WTC11 (cell line): ENCODE results near the gene SDCCAG8. TPM values are rescaled to one million over a fixed set of nuclear protein-coding genes. Genes with fewer than 3 reads are reported as not detected.

Experiments used
- ATAC-seq: fragments of 200-7000 bp; cut with Tn5 transposase; 2 replicates; pipeline ENCODE4 v1.10.0; 2021; ENCODE audit warnings: mild to moderate bottlenecking, moderate library complexity
- CTCF ChIA-PET: fragments of 300-600 bp; sonication (Branson Sonifier 250); formaldehyde crosslinking; loops from one replicate; lab custom pipeline; 2021; ENCODE audit warnings: antibody characterized with exemption; lab: Charles Lee
- POLR2A ChIA-PET: fragments of 350-600 bp; sonication (Branson Sonifier 250); formaldehyde crosslinking; loops from one replicate; lab custom pipeline; 2021; ENCODE audit warnings: antibody characterized with exemption; lab: Charles Lee
- DNase-seq: peaks from one replicate; pipeline ENCODE4 v3.0.0; 2021; ENCODE audit warnings: low spot score
- H3K27ac Mint-ChIP-seq: 2 replicates; pipeline ENCODE4 v1.8.0; 2021; ENCODE audit warnings: mixed read lengths
- H3K27me3 Mint-ChIP-seq: 2 replicates; pipeline ENCODE4 v1.8.0; 2021; ENCODE audit warnings: low read depth, mild to moderate bottlenecking, moderate library complexity, mixed read lengths
- H3K36me3 Mint-ChIP-seq: 2 replicates; pipeline ENCODE4 v1.8.0; 2021; ENCODE audit warnings: mixed read lengths
- H3K4me1 Mint-ChIP-seq: 2 replicates; pipeline ENCODE4 v1.8.0; 2022; ENCODE audit warnings: mixed read lengths
- H3K4me3 Mint-ChIP-seq: 2 replicates; pipeline ENCODE4 v1.8.0; 2021; ENCODE audit warnings: mild to moderate bottlenecking, moderate library complexity, mixed read lengths
- H3K9me3 Mint-ChIP-seq: 2 replicates; pipeline ENCODE4 v1.8.0; 2021; ENCODE audit warnings: mixed read lengths
- KAT7 ChIP-seq: sonication (generic); formaldehyde crosslinking; IDR thresholded peaks from 2 replicates; pipeline ENCODE4 v1.8.1; 2023; ENCODE audit warnings: missing genetic modification reagents, mild to moderate bottlenecking, borderline replicate concordance
- MXD4 ChIP-seq: fragments of 250-450 bp; sonication (Bioruptor Pico); IDR thresholded peaks from 2 replicates; pipeline ENCODE4 v1.8.0; 2021; ENCODE audit warnings: mild to moderate bottlenecking, moderate library complexity, borderline replicate concordance
- MYBL2 ChIP-seq: sonication (generic); formaldehyde crosslinking; IDR thresholded peaks from 2 replicates; pipeline ENCODE4 v1.8.1; 2023; ENCODE audit warnings: mild to moderate bottlenecking, moderate library complexity, missing genetic modification reagents
- NFATC4 ChIP-seq: fragments of 250-450 bp; sonication (Bioruptor Pico); IDR thresholded peaks from 2 replicates; pipeline ENCODE4 v1.9.0; 2021; ENCODE audit warnings: mild to moderate bottlenecking
- OVOL2 ChIP-seq: fragments of 250-450 bp; sonication (Bioruptor Pico); IDR thresholded peaks from 2 replicates; pipeline ENCODE4 v1.9.0; 2021; ENCODE audit warnings: mild to moderate bottlenecking, borderline replicate concordance
- total RNA-seq: library from RNA; stranded (reverse); gene quantifications from 3 replicates; pipeline ENCODE4 v1.2.3, GENCODE V29; 2021
- TF ChIP-seq, protein P1 (sequence below): sonication (generic); formaldehyde crosslinking; IDR thresholded peaks from 2 replicates; pipeline ENCODE4 v1.8.0; 2022; ENCODE audit warnings: mild to moderate bottlenecking, missing genetic modification reagents
- TF ChIP-seq, protein P2 (sequence below): sonication (generic); formaldehyde crosslinking; IDR thresholded peaks from 2 replicates; pipeline ENCODE4 v1.8.1; 2023; ENCODE audit warnings: mild to moderate bottlenecking, missing genetic modification reagents, borderline replicate concordance
- TF ChIP-seq, protein P3 (sequence below): sonication (generic); formaldehyde crosslinking; IDR thresholded peaks from 2 replicates; pipeline ENCODE4 v1.8.0; 2022; ENCODE audit warnings: missing genetic modification reagents
- TF ChIP-seq, protein P4 (sequence below): sonication (generic); formaldehyde crosslinking; IDR thresholded peaks from 2 replicates; pipeline ENCODE4 v1.8.0; 2023; ENCODE audit warnings: mild to moderate bottlenecking, missing genetic modification reagents

The SDCCAG8 gene
- total RNA-seq, 1 experiment from 2014 or later, result 44.3 TPM

DNA sequence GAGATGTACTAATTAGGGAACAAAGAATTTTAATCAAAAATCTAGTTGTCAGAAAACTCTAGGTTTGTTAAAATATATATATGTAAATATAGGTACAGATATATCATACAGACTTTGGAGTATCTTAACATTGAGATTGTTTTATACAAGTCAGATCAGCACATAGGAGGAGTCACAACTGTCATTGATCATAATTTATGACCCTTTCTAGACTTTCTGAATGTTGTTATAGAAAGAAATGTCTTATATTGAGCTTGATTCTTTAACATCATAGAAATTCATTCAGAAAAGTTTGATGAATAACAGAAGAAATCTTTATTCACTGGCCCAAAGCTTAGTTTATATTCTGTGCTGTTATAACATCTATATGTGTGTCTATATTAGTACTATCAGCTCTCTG is 185.8 kb downstream of the SDCCAG8 start:
- H3K27ac Mint-ChIP-seq, result no peak overlapping the region
- no peak overlapping the region for H3K4me3 Mint-ChIP-seq
- no peak for ATAC-seq
- POLR2A ChIA-PET, result no interaction called here
- CTCF ChIA-PET, result interaction anchor here (1.2 kb wide), 1 partner anchor 32 kb away, joined by 3 read pairs; no protein-coding TSS in a partner anchor
- no peaks in the 10 kb centered on the region for H3K27me3 Mint-ChIP-seq
- TF ChIP-seq, protein P1, sequence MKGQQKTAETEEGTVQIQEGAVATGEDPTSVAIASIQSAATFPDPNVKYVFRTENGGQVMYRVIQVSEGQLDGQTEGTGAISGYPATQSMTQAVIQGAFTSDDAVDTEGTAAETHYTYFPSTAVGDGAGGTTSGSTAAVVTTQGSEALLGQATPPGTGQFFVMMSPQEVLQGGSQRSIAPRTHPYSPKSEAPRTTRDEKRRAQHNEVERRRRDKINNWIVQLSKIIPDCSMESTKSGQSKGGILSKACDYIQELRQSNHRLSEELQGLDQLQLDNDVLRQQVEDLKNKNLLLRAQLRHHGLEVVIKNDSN (CRISPR knock-in tag), result no peak
- TF ChIP-seq, protein P2, sequence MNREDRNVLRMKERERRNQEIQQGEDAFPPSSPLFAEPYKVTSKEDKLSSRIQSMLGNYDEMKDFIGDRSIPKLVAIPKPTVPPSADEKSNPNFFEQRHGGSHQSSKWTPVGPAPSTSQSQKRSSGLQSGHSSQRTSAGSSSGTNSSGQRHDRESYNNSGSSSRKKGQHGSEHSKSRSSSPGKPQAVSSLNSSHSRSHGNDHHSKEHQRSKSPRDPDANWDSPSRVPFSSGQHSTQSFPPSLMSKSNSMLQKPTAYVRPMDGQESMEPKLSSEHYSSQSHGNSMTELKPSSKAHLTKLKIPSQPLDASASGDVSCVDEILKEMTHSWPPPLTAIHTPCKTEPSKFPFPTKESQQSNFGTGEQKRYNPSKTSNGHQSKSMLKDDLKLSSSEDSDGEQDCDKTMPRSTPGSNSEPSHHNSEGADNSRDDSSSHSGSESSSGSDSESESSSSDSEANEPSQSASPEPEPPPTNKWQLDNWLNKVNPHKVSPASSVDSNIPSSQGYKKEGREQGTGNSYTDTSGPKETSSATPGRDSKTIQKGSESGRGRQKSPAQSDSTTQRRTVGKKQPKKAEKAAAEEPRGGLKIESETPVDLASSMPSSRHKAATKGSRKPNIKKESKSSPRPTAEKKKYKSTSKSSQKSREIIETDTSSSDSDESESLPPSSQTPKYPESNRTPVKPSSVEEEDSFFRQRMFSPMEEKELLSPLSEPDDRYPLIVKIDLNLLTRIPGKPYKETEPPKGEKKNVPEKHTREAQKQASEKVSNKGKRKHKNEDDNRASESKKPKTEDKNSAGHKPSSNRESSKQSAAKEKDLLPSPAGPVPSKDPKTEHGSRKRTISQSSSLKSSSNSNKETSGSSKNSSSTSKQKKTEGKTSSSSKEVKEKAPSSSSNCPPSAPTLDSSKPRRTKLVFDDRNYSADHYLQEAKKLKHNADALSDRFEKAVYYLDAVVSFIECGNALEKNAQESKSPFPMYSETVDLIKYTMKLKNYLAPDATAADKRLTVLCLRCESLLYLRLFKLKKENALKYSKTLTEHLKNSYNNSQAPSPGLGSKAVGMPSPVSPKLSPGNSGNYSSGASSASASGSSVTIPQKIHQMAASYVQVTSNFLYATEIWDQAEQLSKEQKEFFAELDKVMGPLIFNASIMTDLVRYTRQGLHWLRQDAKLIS (CRISPR knock-in tag), result no peak
- TF ChIP-seq, protein P3, sequence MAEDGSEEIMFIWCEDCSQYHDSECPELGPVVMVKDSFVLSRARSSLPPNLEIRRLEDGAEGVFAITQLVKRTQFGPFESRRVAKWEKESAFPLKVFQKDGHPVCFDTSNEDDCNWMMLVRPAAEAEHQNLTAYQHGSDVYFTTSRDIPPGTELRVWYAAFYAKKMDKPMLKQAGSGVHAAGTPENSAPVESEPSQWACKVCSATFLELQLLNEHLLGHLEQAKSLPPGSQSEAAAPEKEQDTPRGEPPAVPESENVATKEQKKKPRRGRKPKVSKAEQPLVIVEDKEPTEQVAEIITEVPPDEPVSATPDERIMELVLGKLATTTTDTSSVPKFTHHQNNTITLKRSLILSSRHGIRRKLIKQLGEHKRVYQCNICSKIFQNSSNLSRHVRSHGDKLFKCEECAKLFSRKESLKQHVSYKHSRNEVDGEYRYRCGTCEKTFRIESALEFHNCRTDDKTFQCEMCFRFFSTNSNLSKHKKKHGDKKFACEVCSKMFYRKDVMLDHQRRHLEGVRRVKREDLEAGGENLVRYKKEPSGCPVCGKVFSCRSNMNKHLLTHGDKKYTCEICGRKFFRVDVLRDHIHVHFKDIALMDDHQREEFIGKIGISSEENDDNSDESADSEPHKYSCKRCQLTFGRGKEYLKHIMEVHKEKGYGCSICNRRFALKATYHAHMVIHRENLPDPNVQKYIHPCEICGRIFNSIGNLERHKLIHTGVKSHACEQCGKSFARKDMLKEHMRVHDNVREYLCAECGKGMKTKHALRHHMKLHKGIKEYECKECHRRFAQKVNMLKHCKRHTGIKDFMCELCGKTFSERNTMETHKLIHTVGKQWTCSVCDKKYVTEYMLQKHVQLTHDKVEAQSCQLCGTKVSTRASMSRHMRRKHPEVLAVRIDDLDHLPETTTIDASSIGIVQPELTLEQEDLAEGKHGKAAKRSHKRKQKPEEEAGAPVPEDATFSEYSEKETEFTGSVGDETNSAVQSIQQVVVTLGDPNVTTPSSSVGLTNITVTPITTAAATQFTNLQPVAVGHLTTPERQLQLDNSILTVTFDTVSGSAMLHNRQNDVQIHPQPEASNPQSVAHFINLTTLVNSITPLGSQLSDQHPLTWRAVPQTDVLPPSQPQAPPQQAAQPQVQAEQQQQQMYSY (CRISPR knock-in tag), result no peak
- no peak for TF ChIP-seq MYBL2
- no peak for TF ChIP-seq MXD4
- TF ChIP-seq, protein P4, sequence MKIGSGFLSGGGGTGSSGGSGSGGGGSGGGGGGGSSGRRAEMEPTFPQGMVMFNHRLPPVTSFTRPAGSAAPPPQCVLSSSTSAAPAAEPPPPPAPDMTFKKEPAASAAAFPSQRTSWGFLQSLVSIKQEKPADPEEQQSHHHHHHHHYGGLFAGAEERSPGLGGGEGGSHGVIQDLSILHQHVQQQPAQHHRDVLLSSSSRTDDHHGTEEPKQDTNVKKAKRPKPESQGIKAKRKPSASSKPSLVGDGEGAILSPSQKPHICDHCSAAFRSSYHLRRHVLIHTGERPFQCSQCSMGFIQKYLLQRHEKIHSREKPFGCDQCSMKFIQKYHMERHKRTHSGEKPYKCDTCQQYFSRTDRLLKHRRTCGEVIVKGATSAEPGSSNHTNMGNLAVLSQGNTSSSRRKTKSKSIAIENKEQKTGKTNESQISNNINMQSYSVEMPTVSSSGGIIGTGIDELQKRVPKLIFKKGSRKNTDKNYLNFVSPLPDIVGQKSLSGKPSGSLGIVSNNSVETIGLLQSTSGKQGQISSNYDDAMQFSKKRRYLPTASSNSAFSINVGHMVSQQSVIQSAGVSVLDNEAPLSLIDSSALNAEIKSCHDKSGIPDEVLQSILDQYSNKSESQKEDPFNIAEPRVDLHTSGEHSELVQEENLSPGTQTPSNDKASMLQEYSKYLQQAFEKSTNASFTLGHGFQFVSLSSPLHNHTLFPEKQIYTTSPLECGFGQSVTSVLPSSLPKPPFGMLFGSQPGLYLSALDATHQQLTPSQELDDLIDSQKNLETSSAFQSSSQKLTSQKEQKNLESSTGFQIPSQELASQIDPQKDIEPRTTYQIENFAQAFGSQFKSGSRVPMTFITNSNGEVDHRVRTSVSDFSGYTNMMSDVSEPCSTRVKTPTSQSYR (CRISPR knock-in tag), result no peak
- no peak for TF ChIP-seq KAT7 (CRISPR knock-in tag)
- H3K4me1 Mint-ChIP-seq, result peaks cover 21% of the 10 kb centered on the region
- no peak for DNase-seq
- H3K36me3 Mint-ChIP-seq, result no peaks in the 10 kb centered on the region
- no peaks in the 10 kb centered on the region for H3K9me3 Mint-ChIP-seq

DNA sequence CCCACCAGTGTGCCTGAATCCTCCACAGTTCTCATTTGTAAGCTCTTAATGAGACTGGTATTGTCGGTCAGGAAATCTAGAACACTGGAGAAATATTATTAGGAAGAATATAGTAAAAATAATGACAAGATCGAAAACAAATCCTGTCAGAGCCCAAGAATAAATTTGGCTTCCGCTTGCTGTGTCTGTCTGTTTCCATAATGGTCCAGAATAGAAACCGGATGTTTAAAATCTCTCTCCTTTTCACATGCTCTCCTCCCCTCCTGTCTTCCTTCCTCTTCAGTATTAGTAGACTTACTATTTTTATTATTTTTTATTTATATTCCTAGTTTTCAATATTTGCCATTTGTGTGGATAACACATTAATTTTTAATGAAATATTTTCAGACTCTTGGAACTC is 187.7 kb downstream of the SDCCAG8 start:
- Mint-ChIP-seq H3K9me3 (no peaks in the 10 kb centered on the region), H3K4me1 (peaks cover 22% of the 10 kb centered on the region), H3K27ac (no peak overlapping the region), H3K36me3 (no peaks in the 10 kb centered on the region), H3K4me3 (no peak overlapping the region), H3K27me3 (no peaks in the 10 kb centered on the region)
- ChIA-PET POLR2A (no interaction called here), CTCF (no interaction called here)
- no peak for TF ChIP-seq NFATC4 (CRISPR knock-in tag)
- TF ChIP-seq, protein P2 (CRISPR knock-in tag), result no peak
- TF ChIP-seq OVOL2 (CRISPR knock-in tag), result no peak
- ATAC-seq (no peak), DNase-seq (no peak)
